H1 (cell line): ENCODE results near the gene CLDN14. TPM values are rescaled to one million over a fixed set of nuclear protein-coding genes. Genes with fewer than 3 reads are reported as not detected.

Experiments used
- CBX8 ChIP-seq: fragments of 300-800, 300-1000 bp; sonication (generic); IDR thresholded peaks from 2 replicates; pipeline ENCODE4 v1.7.1; 2016; ENCODE audit warnings: low read depth, low read length, borderline replicate concordance
- JUND ChIP-seq: IDR thresholded peaks from 2 replicates; pipeline ENCODE4 v1.6.1; 2011; ENCODE audit warnings: mild to moderate bottlenecking, improper control_type of control experiment, low read length
- KDM4A ChIP-seq: IDR thresholded peaks from one replicate; pipeline ENCODE4 v1.7.1; 2012; ENCODE audit warnings: low read depth, mild to moderate bottlenecking, moderate library complexity, low read length, inconsistent platforms; ENCODE audit not compliant: severe bottlenecking
- KDM5A ChIP-seq: fragments of 200-600 bp; IDR thresholded peaks from 2 replicates; pipeline ENCODE4 v1.7.1; 2012; ENCODE audit warnings: mild to moderate bottlenecking, low read length, inconsistent platforms, mixed read lengths
- PHF8 ChIP-seq: fragments of 200-600 bp; sonication (generic); conservative IDR thresholded peaks from 2 replicates; pipeline ENCODE4 v1.7.1; 2012; ENCODE audit warnings: low read depth, mild to moderate bottlenecking, inconsistent platforms, low read length, moderate library complexity
- POLR2A ChIP-seq, 2 experiments: IDR thresholded peaks; 1 replicate in 1 of 2; 2 replicates in 1 of 2; pipeline ENCODE4 v1.6.1; 2011; ENCODE audit warnings: low read depth in 2 of 2, low read length in 2 of 2, mild to moderate bottlenecking in 2 of 2; ENCODE audit errors: control extremely low read depth in 1 of 2
- polyA plus RNA-seq, 7 experiments: library from polyadenylated mRNA; depleted of rRNA in 3 of 7; stranded (reverse) in 5 of 7; unstranded in 2 of 7; fragments of >200 nt in 5 of 7; fragments of 200-250 nt in 2 of 7; gene quantifications; 1 replicate in 5 of 7; 2 replicates in 1 of 7; 4 replicates in 1 of 7; pipeline versions ENCODE4 v1.2.1 to v1.2.3, GENCODE V29; 2011 to 2013; ENCODE audit warnings: missing spikeins in 2 of 7, mixed read lengths in 2 of 7
- total RNA-seq: library from RNA; stranded (reverse); fragmentation: NEBNext Ultra II Directional; extraction: Animal tissue kit (Norgen Biotek cat#: 25700); gene quantifications from 2 replicates; pipeline ENCODE4 v1.2.1, GENCODE V29; 2021
- TF ChIP-seq, protein P1 (sequence below): IDR thresholded peaks from 2 replicates; pipeline ENCODE4 v1.6.1; 2011; ENCODE audit warnings: low read depth, mild to moderate bottlenecking, low read length; ENCODE audit not compliant: insufficient read depth

Gene CLDN14
- total and polyA plus RNA-seq, 2 of the 8 experiments (the other 6 are each of a cell fraction or from before 2014, with no cell fraction given): 0.08 TPM; not detected in 1

DNA sequence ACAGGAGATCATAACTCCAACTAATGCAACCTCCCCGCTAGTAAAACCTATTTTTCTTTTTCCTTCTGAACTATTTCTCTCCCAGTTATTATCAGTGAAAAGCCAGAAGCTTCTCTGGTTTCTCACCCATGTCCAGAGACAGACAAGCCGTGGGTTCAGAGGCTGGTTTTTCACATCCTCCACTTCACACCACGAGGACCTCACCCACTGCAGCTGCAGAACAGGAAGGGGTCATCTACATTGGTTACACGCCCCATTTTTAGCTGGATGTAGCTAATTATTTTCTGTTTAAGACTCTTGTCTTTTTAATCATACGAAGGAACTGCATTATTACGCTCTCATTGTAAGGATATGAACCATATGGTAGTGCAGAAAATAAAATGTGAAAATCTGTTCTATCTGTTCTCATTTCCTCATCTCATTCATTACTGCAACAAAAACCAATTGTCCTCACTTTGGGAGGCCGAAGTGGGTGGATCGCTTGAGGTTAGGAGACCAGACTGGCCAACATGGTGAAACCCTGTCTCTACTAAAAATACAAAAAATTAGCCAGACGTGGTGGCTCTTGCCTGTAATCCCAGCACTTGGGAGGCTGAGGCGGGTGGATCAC lies 39.1 kb upstream of the CLDN14 start (continued):
- TF ChIP-seq, protein P1, sequence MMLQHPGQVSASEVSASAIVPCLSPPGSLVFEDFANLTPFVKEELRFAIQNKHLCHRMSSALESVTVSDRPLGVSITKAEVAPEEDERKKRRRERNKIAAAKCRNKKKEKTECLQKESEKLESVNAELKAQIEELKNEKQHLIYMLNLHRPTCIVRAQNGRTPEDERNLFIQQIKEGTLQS: no peak
- TF ChIP-seq CBX8: no peak
- no peak for TF ChIP-seq PHF8
- no peak for TF ChIP-seq KDM5A
- TF ChIP-seq JUND: no peak
- TF ChIP-seq POLR2A (IDR thresholded peaks at IDR 0.05; ENCODE audit: control extremely low read depth in 1 of 2, low read depth in 2 of 2, low read length in 2 of 2): no peak
- no peak for TF ChIP-seq KDM4A
